Upper lobe of left lung (tissue), 6 donors: ENCODE results near the gene BAG5. TPM values are rescaled to one million over a fixed set of nuclear protein-coding genes. Genes with fewer than 3 reads are reported as not detected.
A peak's percentile ranks its signal among the peaks of the same experiment; 100 is the strongest.

Experiments
- ATAC-seq, 2 donors: fragments of 200-7000 bp; cut with Tn5 transposase; one replicate each; pipeline ENCODE4 v1.9.1; 2022; ENCODE audit warnings: mild to moderate bottlenecking in 2 of 2, moderate library complexity in 2 of 2; ENCODE audit not compliant: low FRiP score in 2 of 2
- DNase-seq, 2 donors: peaks; one replicate each; pipeline ENCODE4 v3.0.0-alpha.2; 2019 to 2020
- H3K27ac ChIP-seq, 4 donors: fragments of 200-600 bp; sonication (generic); one replicate each; pipeline ENCODE4 v1.5.1; 2016 to 2019
- H3K27me3 ChIP-seq, 4 donors: fragments of 200-600 bp; sonication (generic); one replicate each; pipeline ENCODE4 v1.5.1; 2017 to 2019
- H3K36me3 ChIP-seq, 4 donors: fragments of 200-600 bp; sonication (generic); one replicate each; pipeline ENCODE4 v1.5.1; 2016 to 2019
- H3K4me1 ChIP-seq, 4 donors: fragments of 200-600 bp; sonication (generic); one replicate each; pipeline ENCODE4 v1.5.1; 2018 to 2019
- H3K4me3 ChIP-seq, 4 donors: fragments of 200-600 bp; sonication (generic); one replicate each; pipeline ENCODE4 v1.5.1; 2017 to 2019; ENCODE audit warnings: mild to moderate bottlenecking in 2 of 4, moderate library complexity in 1 of 4
- H3K9me3 ChIP-seq, 4 donors: fragments of 200-600 bp; sonication (generic); one replicate each; pipeline ENCODE4 v1.5.1; 2018 to 2019
- EP300 ChIP-seq, 4 donors: sonication (generic); formaldehyde crosslinking; IDR thresholded peaks; one replicate each; pipeline ENCODE4 v1.5.1; 2017; ENCODE audit warnings: antibody characterized with exemption in 4 of 4, control low read depth in 2 of 4
- POLR2A ChIP-seq, 4 donors: fragments of 450-650 bp; IDR thresholded peaks; one replicate each; pipeline ENCODE4 v1.5.1; 2016 to 2017; ENCODE audit warnings: antibody characterized with exemption in 4 of 4, mild to moderate bottlenecking in 2 of 4
- POLR2AphosphoS5 ChIP-seq, 2 donors: sonication (generic); formaldehyde crosslinking; IDR thresholded peaks; one replicate each; pipeline ENCODE4 v1.5.1; 2017; ENCODE audit warnings: antibody characterized with exemption in 2 of 2
- WGBS, 2 donors: methylation state at CpG; one replicate each; pipeline ENCODE4 v1.1.5; 2017 to 2018; 5-methylcytosine and 5-hydroxymethylcytosine counted together
- total RNA-seq, 6 donors: library from RNA; depleted of rRNA in 4 of 6; stranded (reverse); fragments of >200 nt in 4 of 6; gene quantifications; one replicate each; pipeline versions ENCODE4 v1.1.0 to v1.2.1, GENCODE V29; 2016 to 2021
- TF ChIP-seq, protein P1 (sequence below), 6 experiments: fragments of 450-650 bp in 4 of 6; fragments of 200-600 bp in 2 of 6; sonication (generic) in 2 of 6; IDR thresholded peaks; one replicate each; pipeline ENCODE4 v1.5.1; 2016 to 2019; ENCODE audit warnings: antibody characterized with exemption in 6 of 6
- donor health status: DM: no; HTN: no; CAD: no; lungs with moderate emphysema.
- donor health status: DM: no; HTN: yes; CAD: no; lungs with severe emphysema.

Gene BAG5
- total RNA-seq, 6 donors from 2014 or later = 12.6 to 36.9 (median 27.1) TPM

DNA sequence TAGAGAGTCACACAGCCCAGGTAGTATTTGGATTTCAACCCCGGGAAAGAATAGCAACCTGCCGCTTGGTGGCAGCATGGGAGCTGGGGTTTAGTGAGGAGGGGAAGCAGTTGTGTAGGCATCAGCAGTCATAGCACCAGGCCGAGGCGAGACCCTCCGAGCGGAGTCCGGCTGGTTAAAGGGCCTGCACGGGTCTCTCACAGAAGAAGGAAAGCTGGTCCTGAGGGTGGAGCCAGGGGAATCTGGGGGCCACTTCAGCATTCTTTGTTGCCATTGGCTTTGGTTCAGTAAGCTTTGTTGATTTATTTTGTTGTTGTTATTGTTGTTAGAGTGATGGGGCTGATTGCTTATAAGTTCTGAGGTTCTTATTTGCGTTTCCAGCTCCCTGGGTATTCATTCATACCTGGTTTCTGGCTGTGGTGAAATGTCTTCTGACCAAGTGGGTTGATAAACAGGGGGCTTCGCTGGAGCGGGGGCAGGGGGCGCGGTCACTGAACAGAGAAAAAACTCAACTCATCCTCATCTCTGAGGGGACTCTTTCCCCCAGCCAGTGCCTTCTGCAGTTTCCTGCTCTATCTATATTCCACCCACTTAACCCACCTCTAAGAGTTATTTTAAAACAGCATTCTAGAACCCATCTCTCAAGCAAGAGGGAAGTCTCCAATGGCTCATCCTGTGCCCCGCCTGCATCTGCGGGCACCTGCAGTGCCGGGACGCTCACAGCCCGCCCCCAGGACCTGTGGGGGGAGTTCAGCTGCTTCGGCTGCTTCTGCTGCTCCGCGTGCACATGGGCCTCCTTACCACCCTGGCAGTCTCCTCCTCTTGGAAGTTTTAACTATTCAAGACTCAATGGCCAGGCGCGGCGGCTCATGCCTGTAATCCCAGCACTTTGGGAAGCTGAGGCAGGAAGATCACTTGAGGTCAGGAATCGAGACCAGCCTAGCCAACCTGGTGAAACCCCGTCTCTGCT lies 51.4 kb downstream of the BAG5 start:
- Histone ChIP-seq H3K36me3 (peaks cover 0 to 44% (median 25%) of the 10 kb centered on the region in 4 donors), H3K9me3 (no peaks in the 10 kb centered on the region), H3K27ac (peak overlapping the region; percentile 6 to 48 (median 26)), H3K4me1 (peaks cover 10 to 23% (median 15%) of the 10 kb centered on the region in 4 donors), H3K4me3 (no peak overlapping the region), H3K27me3 (no peaks in the 10 kb centered on the region)
- TF ChIP-seq POLR2A (IDR thresholded peaks at IDR 0.05) (no peak), EP300 (IDR thresholded peaks at IDR 0.05) (no peak), POLR2AphosphoS5 (IDR thresholded peaks at IDR 0.05) (no peak)
- TF ChIP-seq, protein P1, sequence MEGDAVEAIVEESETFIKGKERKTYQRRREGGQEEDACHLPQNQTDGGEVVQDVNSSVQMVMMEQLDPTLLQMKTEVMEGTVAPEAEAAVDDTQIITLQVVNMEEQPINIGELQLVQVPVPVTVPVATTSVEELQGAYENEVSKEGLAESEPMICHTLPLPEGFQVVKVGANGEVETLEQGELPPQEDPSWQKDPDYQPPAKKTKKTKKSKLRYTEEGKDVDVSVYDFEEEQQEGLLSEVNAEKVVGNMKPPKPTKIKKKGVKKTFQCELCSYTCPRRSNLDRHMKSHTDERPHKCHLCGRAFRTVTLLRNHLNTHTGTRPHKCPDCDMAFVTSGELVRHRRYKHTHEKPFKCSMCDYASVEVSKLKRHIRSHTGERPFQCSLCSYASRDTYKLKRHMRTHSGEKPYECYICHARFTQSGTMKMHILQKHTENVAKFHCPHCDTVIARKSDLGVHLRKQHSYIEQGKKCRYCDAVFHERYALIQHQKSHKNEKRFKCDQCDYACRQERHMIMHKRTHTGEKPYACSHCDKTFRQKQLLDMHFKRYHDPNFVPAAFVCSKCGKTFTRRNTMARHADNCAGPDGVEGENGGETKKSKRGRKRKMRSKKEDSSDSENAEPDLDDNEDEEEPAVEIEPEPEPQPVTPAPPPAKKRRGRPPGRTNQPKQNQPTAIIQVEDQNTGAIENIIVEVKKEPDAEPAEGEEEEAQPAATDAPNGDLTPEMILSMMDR (IDR thresholded peaks at IDR 0.05) = no peak
- DNase-seq (peak in 1 of 2 donors; percentile 66), ATAC-seq (no peak)
- WGBS, 2 donors = 84 to 87% methylated on average over 25 to 26 of the region's 26 CpGs

DNA sequence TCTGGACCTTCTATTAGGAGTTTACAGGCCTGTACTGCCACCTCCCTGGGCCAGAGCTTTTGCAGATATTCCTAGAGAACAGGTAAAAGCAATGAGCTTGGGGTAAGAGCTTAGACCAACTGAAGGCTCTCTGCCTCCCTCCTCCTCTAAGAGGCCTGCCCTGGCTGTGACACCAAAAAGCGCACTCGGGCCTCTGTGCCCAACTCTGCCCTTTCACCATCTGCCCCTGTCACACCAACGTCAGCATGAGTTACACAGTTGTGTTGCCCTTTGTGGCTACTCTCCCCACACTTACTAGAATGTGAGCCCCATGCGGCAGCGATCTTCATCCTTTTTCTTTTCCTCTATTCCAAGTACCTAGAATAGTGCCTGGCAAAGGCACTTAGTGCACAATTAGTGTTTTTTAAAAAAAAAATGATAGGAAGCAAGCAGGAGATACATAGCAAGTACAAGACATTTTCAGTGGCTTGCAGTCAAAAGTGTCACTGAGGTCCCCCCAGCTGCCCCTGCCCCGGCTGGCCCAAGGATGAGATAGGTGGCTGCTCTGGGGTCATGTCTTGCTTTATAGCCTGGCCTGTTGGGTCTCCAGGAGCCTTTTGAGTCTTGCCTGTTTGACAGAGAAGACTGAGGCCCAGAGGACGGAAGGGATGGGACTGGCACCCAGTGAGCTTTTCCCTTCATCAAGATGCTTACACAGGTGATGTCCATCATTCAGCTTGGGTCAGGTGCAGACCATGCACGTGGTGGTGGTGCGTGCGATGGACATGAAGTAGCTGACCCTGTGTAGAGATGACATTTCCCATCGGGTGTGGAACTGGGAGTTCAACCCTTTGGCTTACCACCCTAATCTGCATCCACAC lies 52.4 kb downstream of the BAG5 start:
- DNase-seq (no peak), ATAC-seq (no peak)
- Histone ChIP-seq H3K27ac (no peak overlapping the region), H3K4me3 (no peak overlapping the region), H3K4me1 (peaks cover 10 to 23% (median 15%) of the 10 kb centered on the region in 4 donors), H3K9me3 (no peaks in the 10 kb centered on the region), H3K36me3 (peaks cover 0 to 52% (median 31%) of the 10 kb centered on the region in 4 donors), H3K27me3 (no peaks in the 10 kb centered on the region)
- TF ChIP-seq POLR2AphosphoS5 (IDR thresholded peaks at IDR 0.05) (no peak), POLR2A (IDR thresholded peaks at IDR 0.05) (no peak), EP300 (IDR thresholded peaks at IDR 0.05) (no peak)
- TF ChIP-seq, protein P1 (IDR thresholded peaks at IDR 0.05) = no peak
- WGBS, 2 donors = 93 to 97% methylated on average over 10 to 11 of the region's 11 CpGs

DNA sequence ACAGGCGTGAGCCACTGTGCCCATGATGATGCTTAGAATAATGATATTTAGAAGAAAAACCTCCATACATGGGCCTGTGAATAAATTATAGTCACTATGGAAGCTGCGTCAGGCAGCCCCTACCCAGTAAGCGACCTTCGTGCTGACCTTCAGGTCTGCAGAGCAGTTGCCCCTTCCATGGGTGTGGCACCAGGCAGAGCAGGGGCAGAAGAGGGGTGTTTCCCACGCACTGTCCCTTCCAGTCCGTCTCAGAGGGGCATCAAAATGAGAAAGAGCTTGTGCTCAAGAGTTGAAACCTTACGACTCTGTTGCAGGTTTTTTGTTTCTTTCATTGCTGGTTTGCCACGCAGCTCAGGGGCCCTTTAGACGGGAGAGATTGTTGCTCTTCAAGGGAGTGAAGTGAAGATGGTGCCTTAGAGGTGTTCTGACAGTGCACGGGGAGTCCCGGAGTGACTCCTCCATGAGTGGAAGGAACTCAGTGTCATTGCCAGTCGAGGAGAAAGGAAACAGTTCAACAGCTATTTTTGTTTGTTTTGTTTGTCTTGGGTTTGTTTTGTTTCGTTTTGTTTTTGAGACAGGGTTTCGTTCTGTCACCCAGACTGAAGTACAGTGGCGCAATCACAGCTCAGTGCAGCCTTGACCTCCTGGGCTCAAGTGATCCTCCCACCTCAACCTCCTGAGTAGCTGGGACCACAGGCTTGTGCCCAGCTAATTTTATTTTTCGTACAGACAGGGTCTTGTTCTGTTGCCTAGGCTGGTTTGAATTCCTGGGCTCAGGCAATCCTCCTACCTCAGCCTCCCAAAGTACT lies 53.7 kb downstream of the BAG5 start:
- H3K27me3 ChIP-seq = no peaks in the 10 kb centered on the region
- H3K4me3 ChIP-seq = no peak overlapping the region
- peak overlapping the region in 1 of 4 donors; percentile 35 for H3K27ac ChIP-seq
- DNase-seq (no peak), ATAC-seq (no peak)
- 77 to 79% methylated on average over 16 of the region's 16 CpGs for WGBS, 2 donors
- peaks cover 8 to 20% (median 13%) of the 10 kb centered on the region in 4 donors for H3K4me1 ChIP-seq
- TF ChIP-seq POLR2A (IDR thresholded peaks at IDR 0.05) (no peak), POLR2AphosphoS5 (IDR thresholded peaks at IDR 0.05) (no peak), EP300 (IDR thresholded peaks at IDR 0.05) (no peak)
- TF ChIP-seq, protein P1 (IDR thresholded peaks at IDR 0.05) = no peak
- peaks cover 7 to 65% (median 45%) of the 10 kb centered on the region in 4 donors for H3K36me3 ChIP-seq
- H3K9me3 ChIP-seq = no peaks in the 10 kb centered on the region

DNA sequence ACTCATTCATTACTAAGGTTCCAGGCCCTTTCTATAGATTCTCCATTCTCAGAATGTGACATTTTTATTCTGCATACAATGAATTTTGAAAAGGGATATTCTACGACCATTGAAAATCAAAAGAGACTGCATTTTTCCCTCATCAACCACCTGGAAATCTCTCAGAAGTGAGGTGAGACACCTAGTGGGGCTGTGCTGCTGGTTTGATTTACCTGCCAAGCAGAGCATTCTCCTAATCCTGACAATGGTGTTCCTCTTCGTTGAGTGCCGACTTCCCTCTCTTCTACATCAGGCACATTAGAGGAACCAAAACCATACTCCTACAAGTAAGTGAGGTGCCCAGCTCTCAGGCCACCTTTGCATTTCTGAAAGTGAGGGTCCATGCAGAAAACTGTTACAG lies 54.7 kb downstream of the BAG5 start:
- TF ChIP-seq EP300 (IDR thresholded peaks at IDR 0.05) (no peak), POLR2A (IDR thresholded peaks at IDR 0.05) (no peak), POLR2AphosphoS5 (IDR thresholded peaks at IDR 0.05) (no peak)
- TF ChIP-seq, protein P1 (IDR thresholded peaks at IDR 0.05) = no peak
- no peaks in the 10 kb centered on the region for H3K9me3 ChIP-seq
- H3K27ac ChIP-seq = no peak overlapping the region
- peak in 1 of 2 donors; percentile 4 for DNase-seq
- no peak overlapping the region for H3K4me3 ChIP-seq
- peaks cover 16 to 75% (median 54%) of the 10 kb centered on the region in 4 donors for H3K36me3 ChIP-seq
- WGBS, 2 donors = 74 to 81% methylated on average over 3 of the region's 3 CpGs
- no peak for ATAC-seq
- H3K27me3 ChIP-seq = no peaks in the 10 kb centered on the region
- H3K4me1 ChIP-seq = peaks cover 0 to 10% (median 4%) of the 10 kb centered on the region in 4 donors
